Endothelial cell of umbilical vein (primary cell): ENCODE results near the gene ZNF37A. TPM values are rescaled to one million over a fixed set of nuclear protein-coding genes. Genes with fewer than 3 reads are reported as not detected.

Source experiments
- BruUV-seq: library from RNA; stranded (reverse); fragments of 400-500 nt; replicated peaks from 2 replicates; lab custom pipeline; 2021; lab: Mats Ljungman, UMichigan
- CTCF ChIA-PET: fragments of 300-600, 350-600 bp; sonication (Branson Sonifier 250); formaldehyde crosslinking; loops from one replicate; lab custom pipeline; 2021; ENCODE audit warnings: antibody characterized with exemption, inconsistent platforms; lab: Charles Lee
- POLR2A ChIA-PET: fragments of 300-600, 350-600 bp; sonication (Branson Sonifier 250); formaldehyde crosslinking; loops from one replicate; lab custom pipeline; 2021; ENCODE audit warnings: antibody characterized with exemption, inconsistent platforms; lab: Charles Lee
- DNase-seq: peaks from one replicate; pipeline ENCODE4 v3.0.0-alpha.2; 2011; ENCODE audit warnings: low read depth, low spot score
- FAIRE-seq: peaks from 2 replicates; lab custom pipeline; 2011; peaks lifted over from hg19 to GRCh38; lab: Jason Lieb, UNC
- H2AFZ ChIP-seq: 2 replicates; pipeline ENCODE4 v1.6.0; 2012; ENCODE audit warnings: low read depth, low read length, control low read depth, inconsistent platforms
- H3K27ac ChIP-seq: 2 replicates; pipeline ENCODE4 v1.5.1; 2011; ENCODE audit warnings: low read depth, mild to moderate bottlenecking, control low read depth, low read length, moderate library complexity; ENCODE audit not compliant: insufficient read depth
- H3K27me3 ChIP-seq, 2 experiments: 2 replicates each; pipeline versions ENCODE4 v1.6.0 to v1.6.1; 2011; ENCODE audit warnings: low read length in 2 of 2, mixed read lengths in 1 of 2; ENCODE audit not compliant: control insufficient read depth in 2 of 2, insufficient read depth in 2 of 2
- H3K36me3 ChIP-seq, 2 experiments: 2 replicates in 1 of 2; 3 replicates in 1 of 2; pipeline ENCODE4 v1.5.1; 2011; ENCODE audit warnings: low read length in 2 of 2, mild to moderate bottlenecking in 1 of 2, moderate library complexity in 1 of 2; ENCODE audit not compliant: control insufficient read depth in 2 of 2, insufficient read depth in 2 of 2; ENCODE audit errors: extremely low read depth in 1 of 2
- H3K4me1 ChIP-seq: 3 replicates; pipeline ENCODE4 v1.5.1; 2011; ENCODE audit warnings: mild to moderate bottlenecking, low read length; ENCODE audit not compliant: control insufficient read depth, insufficient read depth; ENCODE audit errors: extremely low read depth
- H3K4me2 ChIP-seq: 2 replicates; pipeline ENCODE4 v1.6.1; 2011; ENCODE audit warnings: low read length, control low read depth, mixed read lengths; ENCODE audit not compliant: insufficient read depth
- H3K4me3 ChIP-seq, 3 experiments: fragments of 200-600 bp in 1 of 3; sonication (generic), shearing (Covaris generic) in 1 of 3; replicated peaks in 1 of 3; 2 replicates each; pipeline ENCODE4 v1.5.1; 2011 to 2016; ENCODE audit warnings: control low read depth in 3 of 3, low read length in 3 of 3, mild to moderate bottlenecking in 2 of 3, inconsistent platforms in 1 of 3, low read depth in 1 of 3, moderate library complexity in 1 of 3; ENCODE audit not compliant: insufficient read depth in 1 of 3
- H3K79me2 ChIP-seq: 2 replicates; pipeline ENCODE4 v1.6.0; 2012; ENCODE audit warnings: low read length, inconsistent platforms; ENCODE audit not compliant: control insufficient read depth, insufficient read depth
- H3K9ac ChIP-seq: replicated peaks from 2 replicates; pipeline ENCODE3; 2011; ENCODE audit warnings: low read length, control low read depth; ENCODE audit not compliant: insufficient read depth; ENCODE audit errors: extremely low read depth
- H3K9me1 ChIP-seq: replicated peaks from 3 replicates; pipeline ENCODE4 v1.6.0; 2011; ENCODE audit warnings: mild to moderate bottlenecking, low read length; ENCODE audit not compliant: control insufficient read depth, insufficient read depth; ENCODE audit errors: extremely low read depth
- H3K9me3 ChIP-seq: replicated peaks from 2 replicates; pipeline ENCODE4 v1.5.1; 2012; ENCODE audit warnings: low read length, inconsistent platforms; ENCODE audit not compliant: control insufficient read depth, insufficient read depth
- H4K20me1 ChIP-seq: replicated peaks from 2 replicates; pipeline ENCODE3; 2011; ENCODE audit warnings: mild to moderate bottlenecking, low read length; ENCODE audit not compliant: control insufficient read depth, insufficient read depth; ENCODE audit errors: extremely low read depth
- EZH2 ChIP-seq: IDR thresholded peaks from 2 replicates; pipeline ENCODE4 v1.6.1; 2012; ENCODE audit warnings: borderline replicate concordance, low read depth, mild to moderate bottlenecking, moderate library complexity, low read length, inconsistent platforms; ENCODE audit not compliant: severe bottlenecking
- GATA2 ChIP-seq: IDR thresholded peaks from 2 replicates; pipeline ENCODE4 v1.7.0; 2011; ENCODE audit warnings: low read depth, mild to moderate bottlenecking, moderate library complexity, mixed read lengths, low read length; ENCODE audit not compliant: insufficient read length, insufficient read depth
- JUN ChIP-seq: IDR thresholded peaks from 2 replicates; pipeline ENCODE4 v1.6.1; 2011; ENCODE audit warnings: borderline replicate concordance, low read depth; ENCODE audit not compliant: insufficient read length, insufficient read depth
- MYC ChIP-seq: IDR thresholded peaks from one replicate; pipeline ENCODE4 v1.6.1; 2011; ENCODE audit warnings: mild to moderate bottlenecking, low read depth, low read length
- POLR2A ChIP-seq: IDR thresholded peaks from 2 replicates; pipeline ENCODE4 v1.6.1; 2012; ENCODE audit warnings: low read depth, mild to moderate bottlenecking, control low read depth, low read length
- POLR2AphosphoS5 ChIP-seq: IDR thresholded peaks from 2 replicates; pipeline ENCODE4 v1.6.1; 2012; ENCODE audit warnings: low read depth, mild to moderate bottlenecking, control low read depth, low read length, moderate library complexity; ENCODE audit not compliant: insufficient read depth
- dilution Hi-C: fragments of 300-500 bp; cut with MboI; formaldehyde crosslinking; loops from one replicate; pipeline ENCODE4 v1.15.0; 2019; ENCODE audit warnings: low sequenced_read_pairs; ENCODE audit not compliant: extremely low pct_ligation_motif_present
- intact Hi-C: fragments of 100-400 bp; cut with micrococcal nuclease; formaldehyde crosslinking; loops from one replicate; pipeline ENCODE4 v1.10.0; 2022
- polyA plus RNA-seq, 4 experiments: library from polyadenylated mRNA; depleted of rRNA in 3 of 4; stranded (reverse) in 3 of 4; unstranded in 1 of 4; fragments of >200 nt; gene quantifications; 2 replicates each; pipeline versions ENCODE4 v1.2.1 to v1.2.3, GENCODE V29; 2011 to 2012; ENCODE audit warnings: missing spikeins in 1 of 4
- small RNA-seq: library from RNA; depleted of rRNA; stranded (forward); fragments of <200 nt; gene quantifications from one replicate; pipeline ENCODE3, GENCODE V24; 2012; ENCODE audit warnings: low replicate concordance, low read depth; ENCODE audit not compliant: insufficient read depth, insufficient read length
- total RNA-seq: library from RNA; stranded (reverse); gene quantifications from 2 replicates; pipeline ENCODE4 v1.2.3, GENCODE V29; 2021
- TF ChIP-seq, protein P1 (sequence below): IDR thresholded peaks from 2 replicates; pipeline ENCODE4 v1.6.1; 2011; ENCODE audit not compliant: insufficient read depth, insufficient read length
- TF ChIP-seq, protein P2 (sequence below), 2 donors: IDR thresholded peaks; 1 replicate in 1 of 2; 2 replicates in 1 of 2; pipeline ENCODE4 v1.5.1; 2011; ENCODE audit warnings: low read length in 2 of 2, mild to moderate bottlenecking in 2 of 2, moderate library complexity in 2 of 2, control low read depth in 1 of 2, inconsistent platforms in 1 of 2, low read depth in 1 of 2; ENCODE audit not compliant: insufficient read depth in 1 of 2; ENCODE audit errors: extremely low read depth in 1 of 2

Gene ZNF37A
- total and polyA plus RNA-seq, 2 donors (not counting 3 experiments of a cell fraction or from before 2014, with no cell fraction given), result 3.4 to 14.5 TPM

DNA sequence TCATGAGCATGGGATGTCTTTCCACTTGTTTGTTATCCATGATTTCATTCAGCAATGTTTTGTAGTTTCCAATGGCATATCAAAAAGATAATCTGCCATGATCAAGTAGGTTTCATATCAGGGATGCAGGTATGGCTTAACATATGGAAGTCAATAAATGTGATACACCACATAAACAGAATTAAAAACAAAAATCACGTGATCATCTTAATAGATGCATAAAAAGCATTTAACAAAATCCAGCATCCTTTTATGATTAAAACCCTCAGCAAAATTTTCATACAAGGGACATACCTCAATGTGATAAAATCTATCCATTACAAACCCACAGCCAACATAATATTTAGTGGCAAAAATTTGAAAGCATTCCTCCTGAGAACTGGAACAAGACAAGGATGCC is 90.3 kb downstream of the ZNF37A start:
- Histone ChIP-seq H3K79me2 (no peaks in the 10 kb centered on the region), H3K9me3 (no peaks in the 10 kb centered on the region), H3K4me2 (no peak overlapping the region), H3K4me1 (no peaks in the 10 kb centered on the region), H3K27ac (no peak overlapping the region), H3K9ac (no peak overlapping the region), H3K9me1 (no peaks in the 10 kb centered on the region), H2AFZ (no peak overlapping the region), H3K4me3 (no peak overlapping the region), H3K27me3 (no peaks in the 10 kb centered on the region), H4K20me1 (no peaks in the 10 kb centered on the region), H3K36me3 (no peaks in the 10 kb centered on the region)
- no TSS peak for BruUV-seq
- ChIA-PET CTCF (no interaction called here), POLR2A (no interaction called here)
- TF ChIP-seq POLR2A (no peak), POLR2AphosphoS5 (no peak), GATA2 (no peak), JUN (no peak), MYC (no peak), EZH2 (no peak)
- TF ChIP-seq, protein P1, sequence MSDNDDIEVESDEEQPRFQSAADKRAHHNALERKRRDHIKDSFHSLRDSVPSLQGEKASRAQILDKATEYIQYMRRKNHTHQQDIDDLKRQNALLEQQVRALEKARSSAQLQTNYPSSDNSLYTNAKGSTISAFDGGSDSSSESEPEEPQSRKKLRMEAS, result no peak
- TF ChIP-seq, protein P2, sequence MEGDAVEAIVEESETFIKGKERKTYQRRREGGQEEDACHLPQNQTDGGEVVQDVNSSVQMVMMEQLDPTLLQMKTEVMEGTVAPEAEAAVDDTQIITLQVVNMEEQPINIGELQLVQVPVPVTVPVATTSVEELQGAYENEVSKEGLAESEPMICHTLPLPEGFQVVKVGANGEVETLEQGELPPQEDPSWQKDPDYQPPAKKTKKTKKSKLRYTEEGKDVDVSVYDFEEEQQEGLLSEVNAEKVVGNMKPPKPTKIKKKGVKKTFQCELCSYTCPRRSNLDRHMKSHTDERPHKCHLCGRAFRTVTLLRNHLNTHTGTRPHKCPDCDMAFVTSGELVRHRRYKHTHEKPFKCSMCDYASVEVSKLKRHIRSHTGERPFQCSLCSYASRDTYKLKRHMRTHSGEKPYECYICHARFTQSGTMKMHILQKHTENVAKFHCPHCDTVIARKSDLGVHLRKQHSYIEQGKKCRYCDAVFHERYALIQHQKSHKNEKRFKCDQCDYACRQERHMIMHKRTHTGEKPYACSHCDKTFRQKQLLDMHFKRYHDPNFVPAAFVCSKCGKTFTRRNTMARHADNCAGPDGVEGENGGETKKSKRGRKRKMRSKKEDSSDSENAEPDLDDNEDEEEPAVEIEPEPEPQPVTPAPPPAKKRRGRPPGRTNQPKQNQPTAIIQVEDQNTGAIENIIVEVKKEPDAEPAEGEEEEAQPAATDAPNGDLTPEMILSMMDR (IDR thresholded peaks at IDR 0.05; ENCODE audit: extremely low read depth in 1 of 2, insufficient read depth in 1 of 2, low read depth in 1 of 2, low read length in 2 of 2), result no peak
- DNase-seq (no peak), FAIRE-seq (no peak)
- intact Hi-C loops (no loop called here), dilution Hi-C loops (no loop called here)

Small RNAs within 50 kb of the gene (small RNA-seq; reads per million reads assigned to genes)
- gene AL117339.2 (not detected), gene AL161931.1 (not detected), gene FXYD6P2 (not detected)

Other genes starting within 250 kb of the ZNF37A start
- gene ZNF248, start 236.7 kb upstream of the ZNF37A start, total RNA-seq, result 6.4 and 6.5 TPM in 2 replicates
- 4.0 and 4.3 TPM in 2 replicates for gene ZNF248, start 236.7 kb upstream of the ZNF37A start, polyA plus RNA-seq
- 5.0 and 5.2 TPM in 2 replicates for gene ZNF25, start 117.7 kb upstream of the ZNF37A start, total RNA-seq
- gene ZNF25, start 117.7 kb upstream of the ZNF37A start, polyA plus RNA-seq, result 1.4 and 2.0 TPM in 2 replicates
- gene ZNF33A, start 83.7 kb upstream of the ZNF37A start, total RNA-seq, result 13.2 and 14.5 TPM in 2 replicates
- gene ZNF33A, start 83.7 kb upstream of the ZNF37A start, polyA plus RNA-seq, result 3.6 and 4.6 TPM in 2 replicates